Measurements from ENCODE around the gene CTPS2.
"Not testable (repeated sequence)": the region's sequence is repeated elsewhere in the genome, so short reads cannot be mapped to it uniquely, and the experiment has no call there.

The CTPS2 gene

GRCh38 chrX:16593801-16594200 lies 118.7 kb downstream of the CTPS2 start:
- no peak for DNase-seq

DNA sequence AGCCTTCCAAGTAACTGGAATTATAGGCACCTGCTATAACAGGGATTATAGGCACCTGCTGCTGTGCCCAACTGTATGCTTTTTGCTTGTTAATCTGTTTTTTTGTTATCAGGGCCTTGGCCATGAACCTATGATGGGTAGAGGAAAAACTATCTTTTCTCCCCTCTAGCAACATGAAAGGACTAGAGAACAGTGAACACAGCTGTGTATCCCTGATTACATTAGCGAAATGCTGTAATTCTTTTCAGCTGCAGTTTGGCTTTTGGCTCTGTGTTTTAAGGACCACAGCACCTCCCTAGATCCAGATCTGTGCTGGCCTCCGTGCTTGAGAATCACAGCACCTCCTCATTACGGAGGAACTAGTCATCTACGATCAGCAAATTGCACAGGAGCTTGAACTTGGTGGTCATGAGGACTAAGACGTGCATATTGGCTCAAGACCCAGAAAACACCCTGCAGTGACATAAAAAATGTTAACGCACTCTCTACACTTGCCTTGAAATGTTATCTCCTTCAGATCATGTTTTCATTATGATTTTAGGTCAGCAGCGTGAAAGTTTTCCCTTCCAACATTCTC lies 120.2 kb downstream of the CTPS2 start:
- no peak for DNase-seq

DNA sequence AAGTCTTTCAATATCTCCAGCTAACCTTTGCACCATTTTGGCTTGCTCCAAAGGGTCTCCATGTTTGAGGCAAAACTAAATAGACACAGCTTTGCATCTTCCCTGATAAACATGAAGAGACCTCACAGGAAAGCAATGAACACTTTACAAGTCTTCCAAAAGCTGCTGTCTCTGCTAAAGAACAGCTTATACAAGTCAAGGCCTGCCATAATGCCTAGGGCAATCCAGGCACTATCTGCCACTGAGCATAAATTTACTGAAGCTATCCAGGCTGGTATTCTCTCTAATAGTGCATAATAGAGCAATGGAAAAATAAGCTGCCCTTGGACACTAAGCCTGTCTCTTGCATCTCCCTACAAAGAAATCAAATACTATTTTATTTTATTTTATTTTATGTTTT lies 122.6 kb downstream of the CTPS2 start:
- no peak for DNase-seq

DNA sequence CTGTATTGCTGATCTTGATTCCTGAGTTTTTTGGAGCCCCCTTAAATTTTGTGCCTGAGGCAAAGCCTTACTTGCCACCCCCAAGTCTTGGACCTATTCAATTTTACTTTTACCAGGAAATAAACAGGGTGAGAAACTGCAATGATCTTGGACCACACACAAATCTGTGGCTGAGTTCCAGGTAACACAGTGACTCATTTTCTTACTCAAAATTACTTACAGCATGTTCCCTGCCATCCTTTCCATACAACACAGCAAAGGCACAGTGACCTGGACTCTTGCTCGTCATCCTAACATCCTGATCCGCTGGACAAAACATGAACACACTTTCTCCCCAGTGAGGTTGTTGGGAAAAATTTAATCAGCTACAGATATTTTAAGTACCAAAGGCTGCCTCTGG lies 123.3 kb downstream of the CTPS2 start:
- DNase-seq = no peak

GRCh38 chrX:16588266-16588665 lies 124.2 kb downstream of the CTPS2 start:
- no peak for DNase-seq

- no peak for DNase-seq
Measured at GRCh38 chrX:16587836-16588235, 124.6 kb downstream of the CTPS2 start.

DNA sequence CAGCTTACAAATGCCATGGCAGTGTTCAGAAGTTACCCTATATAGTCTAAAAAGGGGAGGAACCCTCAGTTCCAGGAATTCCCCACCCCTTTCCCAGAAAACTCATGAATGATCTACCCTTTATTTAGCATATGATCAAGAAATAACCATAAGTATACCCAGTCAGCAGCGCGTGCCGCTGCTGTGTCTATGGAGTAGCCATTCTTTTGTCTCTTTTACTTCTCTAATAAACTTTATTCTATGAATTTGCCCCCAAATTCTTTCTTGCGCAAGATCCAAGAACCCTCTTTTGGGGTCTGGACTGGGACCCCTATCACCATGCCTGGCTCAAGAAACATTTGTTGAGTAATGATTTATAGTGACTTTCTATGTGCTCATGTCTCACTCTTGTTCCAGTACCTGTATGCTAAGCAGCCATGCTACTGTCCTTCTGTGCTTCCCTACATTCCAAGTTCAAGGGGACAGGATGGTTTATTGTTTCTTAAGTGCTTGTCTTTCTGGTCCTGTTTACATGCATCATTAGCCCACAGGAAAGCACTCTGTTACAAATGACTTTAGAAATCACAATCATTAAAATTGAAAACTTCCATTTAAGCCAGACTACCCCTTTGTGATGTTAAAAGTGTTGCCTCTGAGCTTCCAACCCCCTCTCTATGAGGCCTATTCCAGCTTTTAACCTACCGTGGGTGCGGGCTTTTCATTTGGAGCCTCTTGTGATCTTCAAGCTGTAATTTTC lies 125.9 kb downstream of the CTPS2 start:
- no peak for DNase-seq

- DNase-seq = no peak
Measured at GRCh38 chrX:16585486-16586376, 126.7 kb downstream of the CTPS2 start.

DNA sequence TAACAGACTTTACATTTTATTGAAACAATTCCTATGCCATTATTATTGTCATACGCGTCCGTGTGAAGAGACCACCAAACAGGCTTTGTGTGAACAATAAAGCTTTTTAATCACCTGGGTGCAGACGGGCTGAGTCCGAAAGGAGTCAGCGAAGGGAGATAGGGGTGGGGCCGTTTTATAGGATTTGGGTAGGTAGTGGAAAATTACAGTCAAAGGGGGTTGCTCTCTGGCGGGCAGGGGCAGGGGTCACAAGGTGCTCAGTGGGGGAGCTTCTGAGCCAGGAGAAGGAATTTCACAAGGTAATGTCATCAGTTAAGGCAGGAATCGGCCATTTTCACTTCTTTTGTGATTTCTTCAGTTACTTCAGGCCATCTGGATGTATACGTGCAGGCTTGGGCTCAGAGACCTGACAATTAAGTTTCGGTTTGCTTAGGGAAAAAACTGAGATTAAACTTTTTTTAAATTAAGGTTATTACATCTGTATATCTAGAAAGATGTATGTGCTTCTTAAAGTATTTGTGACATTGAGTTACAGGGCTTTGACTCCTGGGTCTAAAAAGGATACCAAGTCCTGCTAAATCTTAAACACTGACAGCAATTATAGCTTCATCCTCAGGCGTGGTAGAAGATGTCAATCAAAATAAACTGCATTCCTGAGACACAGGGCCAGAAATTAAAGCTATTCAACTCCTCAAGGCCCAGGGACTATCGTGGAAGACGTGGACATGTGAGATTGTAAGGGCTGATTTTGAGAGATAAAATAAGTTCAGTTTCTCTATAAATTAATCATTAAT lies 132.3 kb downstream of the CTPS2 start:
- DNase-seq = not testable (repeated sequence)

DNA sequence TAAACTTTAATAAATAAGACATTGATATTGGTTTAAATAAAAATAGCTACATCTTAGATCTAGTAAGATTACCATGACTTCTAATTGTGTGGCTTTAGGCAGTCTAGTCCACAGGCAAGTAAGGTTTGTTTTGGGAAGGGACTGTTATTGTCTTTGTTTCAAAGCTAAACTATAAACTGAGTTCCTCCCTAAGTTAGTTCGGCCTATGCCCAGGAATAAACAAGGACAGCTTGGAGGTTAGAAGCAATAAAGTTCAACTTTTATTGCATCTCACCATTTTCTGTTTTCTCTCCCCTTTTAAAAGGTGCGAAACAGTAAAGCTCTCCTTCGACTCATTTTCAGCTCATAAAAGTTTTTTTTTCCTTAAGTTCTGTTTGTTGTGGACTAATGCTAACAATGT lies 133.0 kb downstream of the CTPS2 start:
- no peak for DNase-seq

GRCh38 chrX:16578218-16578617 lies 134.3 kb downstream of the CTPS2 start:
- no peak for DNase-seq

GRCh38 chrX:16577483-16578029 lies 134.9 kb downstream of the CTPS2 start:
- no peak for DNase-seq

- not testable (repeated sequence) for DNase-seq
Measured at GRCh38 chrX:16575388-16575787, 137.1 kb downstream of the CTPS2 start.

- DNase-seq = no peak
Measured at GRCh38 chrX:16573781-16574180, 138.7 kb downstream of the CTPS2 start.

GRCh38 chrX:16567681-16568080 lies 144.8 kb downstream of the CTPS2 start:
- no peak for DNase-seq

DNA sequence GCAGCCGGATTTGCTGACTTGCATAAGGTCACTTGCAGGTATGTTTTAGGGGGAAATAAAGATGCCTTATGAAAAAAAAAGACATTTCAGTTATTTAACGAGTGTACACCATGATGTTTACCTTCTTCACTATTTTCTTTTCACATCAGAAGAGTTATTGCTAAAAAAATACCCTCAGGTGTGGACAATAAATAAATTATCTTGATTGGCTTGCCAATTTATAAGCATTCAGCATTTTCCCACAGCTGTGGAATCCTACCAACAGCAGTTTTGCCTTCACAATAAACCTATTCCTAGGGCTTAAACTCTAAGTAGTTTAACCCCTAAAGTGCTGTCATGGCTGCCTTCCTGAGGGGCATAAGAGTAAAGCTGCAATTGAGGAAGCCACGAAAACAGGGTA lies 145.9 kb downstream of the CTPS2 start:
- no peak for DNase-seq

DNA sequence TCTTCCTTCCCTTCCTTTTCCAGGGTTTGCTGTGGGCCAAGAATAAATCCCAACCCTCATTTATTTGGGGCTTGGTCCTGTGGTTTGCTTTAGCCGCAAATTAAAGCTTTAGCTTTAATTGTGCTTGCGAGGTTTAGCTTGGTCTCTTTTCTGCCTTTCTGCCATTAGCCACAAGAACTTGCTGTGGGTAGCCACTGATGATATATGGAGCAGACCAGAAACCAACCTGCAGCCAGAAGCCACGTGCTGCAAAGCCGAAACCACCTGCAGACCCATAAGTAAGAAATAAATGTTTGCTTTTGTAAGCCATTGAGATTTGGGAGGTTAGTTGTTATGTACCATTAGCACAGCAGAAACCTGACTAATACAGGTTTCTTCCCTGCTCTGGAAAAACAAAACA lies 152.3 kb downstream of the CTPS2 start:
- DNase-seq = no peak

GRCh38 chrX:16559206-16559619 lies 153.3 kb downstream of the CTPS2 start:
- no peak for DNase-seq

- DNase-seq = no peak
Measured at GRCh38 chrX:16558489-16558888, 154.0 kb downstream of the CTPS2 start.

DNA sequence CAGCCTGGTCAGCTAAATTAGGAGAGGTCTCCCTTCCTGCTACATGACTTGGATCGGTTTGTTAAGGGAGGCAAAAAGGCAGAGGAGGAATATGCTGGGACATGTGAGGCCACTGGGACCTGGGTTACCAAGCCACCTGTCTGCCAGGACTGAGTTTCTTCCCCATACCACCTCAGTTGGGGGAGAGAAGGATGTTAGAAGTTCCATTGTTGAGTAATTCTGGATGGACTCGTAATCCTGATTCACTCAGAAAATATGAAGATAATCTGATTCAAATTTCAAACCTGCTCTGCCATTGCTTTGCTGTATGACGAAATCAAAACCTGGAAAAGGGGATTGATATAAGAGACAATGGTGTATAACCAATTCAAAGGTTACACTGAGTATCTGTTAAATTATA lies 159.9 kb downstream of the CTPS2 start:
- no peak for DNase-seq

GRCh38 chrX:16547644-16548043 lies 164.8 kb downstream of the CTPS2 start:
- DNase-seq = no peak

- DNase-seq = no peak
Measured at GRCh38 chrX:16544969-16545368, 167.5 kb downstream of the CTPS2 start.

All from NCI-H2081 treated with DMSO at 0.1 percent for 48 hours (cell line).